Measurements from ENCODE around the gene OR10G8.
"Not testable (repeated sequence)": the region's sequence is repeated elsewhere in the genome, so short reads cannot be mapped to it uniquely, and the experiment has no call there.

OR10G8 gene, protein sequence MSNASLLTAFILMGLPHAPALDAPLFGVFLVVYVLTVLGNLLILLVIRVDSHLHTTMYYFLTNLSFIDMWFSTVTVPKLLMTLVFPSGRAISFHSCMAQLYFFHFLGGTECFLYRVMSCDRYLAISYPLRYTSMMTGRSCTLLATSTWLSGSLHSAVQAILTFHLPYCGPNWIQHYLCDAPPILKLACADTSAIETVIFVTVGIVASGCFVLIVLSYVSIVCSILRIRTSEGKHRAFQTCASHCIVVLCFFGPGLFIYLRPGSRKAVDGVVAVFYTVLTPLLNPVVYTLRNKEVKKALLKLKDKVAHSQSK

DNA sequence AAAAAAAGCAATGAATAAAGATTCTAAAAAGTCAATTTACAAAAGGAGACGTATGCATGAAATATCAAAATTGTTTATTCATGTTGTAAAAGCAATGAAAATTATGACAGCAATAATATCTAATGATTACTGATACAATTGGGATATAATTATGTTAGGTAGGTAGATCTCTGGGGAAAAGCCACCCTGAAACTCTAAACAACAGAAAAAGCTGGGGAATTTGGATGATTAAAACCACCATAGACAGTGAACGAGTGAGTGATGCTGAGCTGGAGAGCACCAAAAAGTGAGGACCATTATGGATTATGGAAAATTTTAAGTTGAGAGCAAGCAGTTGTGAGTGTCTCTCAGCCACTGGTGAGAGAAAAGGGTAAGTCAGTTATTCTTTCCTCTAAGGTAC lies at the start of gene OR10G8:
Gene OR10G8 (plus strand): TSS at position 301 of the 400 bp plus-strand sequence. CDS start 2,825 bp downstream, outside the sequence.
- DNase-seq, result no peak

DNA sequence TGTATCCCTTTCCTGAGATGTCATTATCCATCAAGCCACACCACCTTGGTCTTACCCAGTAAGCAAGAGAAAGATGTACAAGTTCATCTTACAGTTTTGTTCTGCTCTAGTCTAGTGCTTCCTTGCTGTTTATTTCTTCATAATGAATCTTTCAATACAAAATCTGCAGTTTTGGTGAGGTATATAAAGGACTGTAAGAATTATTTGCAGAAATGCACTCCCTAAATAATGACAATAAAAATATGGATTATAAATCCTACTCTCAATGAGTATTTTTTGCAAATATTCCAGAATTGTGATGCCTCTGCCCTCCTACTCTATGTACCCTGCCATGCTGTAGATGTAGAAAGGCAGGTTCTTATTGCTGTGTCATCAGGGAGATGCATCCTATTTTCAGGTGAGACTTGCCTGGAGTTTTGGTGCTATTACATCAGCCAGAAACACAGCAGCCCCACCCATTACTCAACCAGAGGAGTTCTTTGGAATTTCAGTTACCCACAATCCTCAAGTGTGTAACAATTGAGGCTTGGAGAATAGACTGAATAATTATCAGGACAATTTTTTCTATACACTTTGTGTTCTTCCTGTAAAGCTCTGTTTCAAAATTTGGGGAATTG lies 48.8 kb upstream of the OR10G8 start, which contains the start of gene OR10S1:
Gene OR10S1 (minus strand): TSS at position 51 of the 617 bp plus-strand sequence. CDS start 117 bp downstream, outside the sequence.
- DNase-seq, result no peak

DNA sequence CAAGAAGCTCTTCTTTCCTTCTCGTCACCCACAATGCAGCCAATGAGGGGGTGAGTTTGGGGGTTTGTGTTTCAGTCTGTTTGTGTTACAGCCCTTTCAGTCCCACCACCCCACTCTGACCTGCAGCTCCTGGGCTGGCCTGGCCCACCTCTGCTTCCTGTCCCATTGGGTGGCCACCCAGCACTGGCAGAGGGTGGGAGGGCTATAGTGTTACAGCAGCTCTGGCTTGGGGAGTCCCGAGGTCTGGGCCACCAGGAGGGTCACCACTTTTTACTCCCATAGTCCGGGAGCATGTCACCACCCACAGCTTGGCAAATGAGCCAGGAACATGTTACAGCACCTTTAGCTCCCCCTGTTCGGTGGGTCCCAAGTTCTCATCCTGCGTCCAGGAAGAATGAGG lies 47.3 kb upstream of the OR10G8 start:
- no peak for DNase-seq

DNA sequence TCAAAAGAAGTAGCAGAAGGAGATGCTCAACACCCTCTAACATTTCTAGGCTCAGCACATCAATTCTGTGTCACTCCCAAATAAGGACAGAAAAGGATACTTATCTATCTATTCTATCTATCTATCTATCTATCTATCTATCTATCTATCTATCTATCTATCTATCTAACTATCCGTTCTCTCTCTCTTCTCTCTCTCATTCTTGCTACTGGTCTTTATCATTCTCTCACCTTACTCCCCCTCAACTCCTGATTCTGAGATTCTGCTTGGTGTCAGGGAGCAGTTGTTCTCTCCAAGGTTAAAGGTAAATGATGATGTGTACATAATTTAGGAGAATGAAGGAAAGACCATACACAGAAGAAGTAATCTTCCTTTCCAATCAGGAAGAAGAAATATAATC lies 31.5 kb upstream of the OR10G8 start, which contains the start of gene OR10G6:
Gene OR10G6 (minus strand): TSS at position 43 of the 400 bp plus-strand sequence. CDS start 0 bp downstream, at position 43.
- no peak for DNase-seq

DNA sequence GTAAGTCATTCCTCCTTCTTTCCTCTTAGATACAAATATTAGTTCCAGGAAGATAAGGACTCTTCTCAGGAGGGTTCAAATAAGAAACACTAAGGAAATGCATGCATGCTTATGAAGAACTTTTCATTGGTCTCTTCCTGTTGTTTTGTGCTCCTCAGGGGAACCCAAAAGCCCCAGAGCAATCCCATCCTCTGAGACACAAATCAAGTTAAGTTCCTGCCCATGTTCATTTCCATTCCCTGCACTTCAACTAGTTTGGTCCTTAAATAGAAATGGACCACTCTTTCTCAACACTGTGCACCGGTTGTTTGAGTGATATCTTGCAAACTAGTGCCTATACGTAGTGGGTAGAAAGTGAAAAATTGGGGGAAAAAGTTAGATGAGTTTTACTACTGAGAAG lies 13.9 kb upstream of the OR10G8 start, which contains the start of gene OR10G4:
Gene OR10G4 (plus strand): TSS at position 301 of the 400 bp plus-strand sequence. CDS start 2,578 bp downstream, outside the sequence.
- DNase-seq, result no peak

DNA sequence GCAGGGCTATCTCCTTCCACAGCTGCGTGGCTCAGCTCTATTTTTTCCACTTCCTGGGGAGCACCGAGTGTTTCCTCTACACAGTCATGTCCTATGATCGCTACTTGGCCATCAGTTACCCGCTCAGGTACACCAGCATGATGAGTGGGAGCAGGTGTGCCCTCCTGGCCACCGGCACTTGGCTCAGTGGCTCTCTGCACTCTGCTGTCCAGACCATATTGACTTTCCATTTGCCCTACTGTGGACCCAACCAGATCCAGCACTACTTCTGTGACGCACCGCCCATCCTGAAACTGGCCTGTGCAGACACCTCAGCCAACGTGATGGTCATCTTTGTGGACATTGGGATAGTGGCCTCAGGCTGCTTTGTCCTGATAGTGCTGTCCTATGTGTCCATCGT lies 10.8 kb upstream of the OR10G8 start:
- not testable (repeated sequence) for DNase-seq

DNA sequence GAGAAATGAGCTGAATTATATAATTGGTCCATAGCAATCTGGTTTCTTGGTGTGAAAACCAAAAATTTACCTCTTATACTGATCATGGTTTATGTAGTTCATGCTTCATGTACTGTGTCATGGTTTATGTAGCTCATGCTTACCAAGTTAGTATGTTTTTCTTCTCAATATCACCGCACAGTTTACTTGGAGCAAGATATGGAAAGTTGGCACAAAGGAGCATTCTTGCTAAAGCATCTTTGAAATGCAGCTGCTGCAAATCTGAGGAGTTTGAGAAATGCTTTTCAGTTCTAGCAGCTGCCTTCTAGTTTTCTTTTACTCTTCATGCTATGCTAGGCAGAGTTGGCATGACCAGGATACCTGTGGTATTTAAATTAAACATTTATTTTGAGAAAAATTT lies 10.1 kb downstream of the OR10G8 start:
- no peak for DNase-seq

DNA sequence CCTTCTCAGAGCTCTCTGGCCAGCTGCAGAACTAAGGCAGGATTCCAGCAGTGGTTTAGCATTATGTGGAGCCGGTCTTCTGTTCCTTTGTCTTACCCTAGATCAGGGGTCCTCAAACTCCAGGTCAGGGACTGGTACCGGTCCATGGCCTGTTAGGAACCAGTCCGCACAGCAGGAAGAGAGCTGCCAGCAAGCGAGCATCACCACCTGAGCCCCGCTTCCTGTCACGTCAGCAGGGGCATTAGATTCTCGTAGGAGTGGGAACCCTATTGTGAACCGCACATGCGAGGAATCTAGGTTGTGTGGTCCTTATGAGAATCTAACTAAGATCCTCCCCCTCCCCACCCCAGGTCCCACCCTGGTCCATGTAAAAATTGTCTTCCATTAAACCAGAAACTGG lies 13.0 kb downstream of the OR10G8 start:
- DNase-seq, result no peak

DNA sequence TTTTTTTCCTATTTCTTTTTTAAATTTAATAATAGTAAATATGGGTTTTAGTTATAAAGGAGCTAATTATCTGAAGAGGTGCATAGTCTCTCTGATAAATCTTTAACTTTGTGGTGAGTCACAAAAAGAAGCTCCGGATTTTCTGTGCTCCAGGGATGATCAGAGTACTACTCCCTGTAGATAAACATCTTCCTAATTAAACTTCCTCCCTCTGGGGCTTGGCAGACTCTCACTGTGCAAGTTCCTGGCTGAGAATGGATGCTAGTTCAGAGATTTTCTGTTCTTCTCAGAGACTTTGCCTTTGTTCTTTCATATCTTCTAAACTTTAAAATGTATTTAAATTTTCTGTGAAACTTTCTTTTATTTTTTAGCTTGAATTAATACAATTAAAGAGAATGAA lies 14.7 kb downstream of the OR10G8 start, which contains the start of gene OR10G7:
Gene OR10G7 (minus strand): TSS at position 72 of the 400 bp plus-strand sequence. CDS start 2,324 bp downstream, outside the sequence.
- DNase-seq, result no peak

DNA sequence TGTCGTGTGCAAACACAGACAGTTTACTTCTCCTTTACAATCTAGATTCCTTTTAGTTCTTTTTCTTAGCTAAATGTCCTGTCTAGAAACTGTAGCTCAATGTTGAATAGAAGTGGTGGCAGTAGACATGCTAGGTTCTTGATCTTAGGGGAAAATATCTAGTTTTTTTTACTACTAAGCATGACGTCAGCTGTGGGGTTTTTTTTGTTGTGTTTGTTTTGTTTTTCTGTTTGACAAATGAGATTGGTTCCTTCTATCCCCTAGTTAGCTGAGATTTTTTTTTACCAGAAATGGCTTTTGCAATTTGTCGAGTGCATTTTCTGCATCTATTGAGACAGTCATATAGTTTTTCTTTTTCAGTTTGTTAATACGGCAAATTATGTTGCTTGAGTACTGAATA lies 16.8 kb downstream of the OR10G8 start:
- DNase-seq, result no peak

DNA sequence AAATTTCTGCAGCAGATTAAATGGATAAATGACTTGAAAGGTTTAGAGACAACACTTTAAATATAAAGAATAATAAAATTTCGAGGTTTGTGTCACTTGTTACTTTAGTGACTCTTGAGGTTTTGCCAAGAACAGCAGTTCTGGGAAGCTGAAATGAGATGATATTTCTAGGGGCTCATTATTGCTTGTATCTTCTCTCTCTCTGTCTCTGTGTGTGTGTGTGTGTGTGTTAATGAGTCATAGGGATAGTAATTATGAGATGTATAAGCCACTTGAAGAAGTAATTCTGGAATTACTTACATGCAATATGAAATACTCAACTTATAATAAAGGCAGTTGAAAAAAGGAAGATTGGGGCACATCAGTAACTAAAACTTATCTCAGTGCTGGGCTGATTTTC lies 24.1 kb downstream of the OR10G8 start:
- no peak for DNase-seq

DNA sequence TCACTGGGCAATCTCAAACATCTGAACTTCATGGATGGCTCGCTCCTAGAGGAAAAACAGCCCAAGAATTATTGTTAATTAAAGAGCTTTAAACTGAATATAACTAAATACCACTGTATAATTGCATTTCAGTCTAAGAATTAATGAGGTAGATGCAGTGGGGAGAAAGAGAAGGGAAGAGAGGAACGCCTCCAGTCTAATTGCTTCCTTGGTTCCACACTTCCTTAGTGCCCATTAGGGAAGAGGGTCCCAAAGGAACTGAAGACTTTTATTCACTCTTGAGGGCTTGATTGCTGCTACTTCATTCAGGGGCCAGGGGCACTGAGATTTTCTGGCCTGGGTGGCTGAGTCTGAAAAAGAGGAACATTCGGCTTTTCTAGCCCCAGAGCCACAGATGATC lies 26.4 kb downstream of the OR10G8 start:
- no peak for DNase-seq

DNA sequence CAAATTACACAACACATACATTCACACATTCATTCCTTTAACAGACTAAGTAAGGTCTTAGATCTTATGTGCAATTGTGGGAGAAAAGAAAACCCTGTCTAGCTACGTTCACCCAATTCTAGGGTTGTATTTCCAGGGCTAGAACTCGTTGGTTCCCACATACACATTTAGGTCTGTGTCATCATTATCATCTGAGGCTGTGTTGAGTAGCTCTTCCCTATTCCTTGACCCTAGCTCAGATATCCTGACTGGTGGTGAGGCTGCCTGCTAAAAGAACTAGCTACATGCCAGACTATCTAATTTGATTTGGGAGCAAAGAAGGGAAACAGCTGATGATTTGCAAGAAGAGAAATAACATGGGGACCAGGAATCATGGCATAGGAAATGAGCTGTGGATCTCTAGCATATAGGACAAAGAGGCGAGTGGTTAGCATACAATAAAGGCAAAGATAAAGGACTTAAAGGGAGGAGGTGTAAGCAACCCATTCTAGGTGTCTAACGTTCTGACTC lies 42.1 kb downstream of the OR10G8 start:
- no peak for DNase-seq

DNA sequence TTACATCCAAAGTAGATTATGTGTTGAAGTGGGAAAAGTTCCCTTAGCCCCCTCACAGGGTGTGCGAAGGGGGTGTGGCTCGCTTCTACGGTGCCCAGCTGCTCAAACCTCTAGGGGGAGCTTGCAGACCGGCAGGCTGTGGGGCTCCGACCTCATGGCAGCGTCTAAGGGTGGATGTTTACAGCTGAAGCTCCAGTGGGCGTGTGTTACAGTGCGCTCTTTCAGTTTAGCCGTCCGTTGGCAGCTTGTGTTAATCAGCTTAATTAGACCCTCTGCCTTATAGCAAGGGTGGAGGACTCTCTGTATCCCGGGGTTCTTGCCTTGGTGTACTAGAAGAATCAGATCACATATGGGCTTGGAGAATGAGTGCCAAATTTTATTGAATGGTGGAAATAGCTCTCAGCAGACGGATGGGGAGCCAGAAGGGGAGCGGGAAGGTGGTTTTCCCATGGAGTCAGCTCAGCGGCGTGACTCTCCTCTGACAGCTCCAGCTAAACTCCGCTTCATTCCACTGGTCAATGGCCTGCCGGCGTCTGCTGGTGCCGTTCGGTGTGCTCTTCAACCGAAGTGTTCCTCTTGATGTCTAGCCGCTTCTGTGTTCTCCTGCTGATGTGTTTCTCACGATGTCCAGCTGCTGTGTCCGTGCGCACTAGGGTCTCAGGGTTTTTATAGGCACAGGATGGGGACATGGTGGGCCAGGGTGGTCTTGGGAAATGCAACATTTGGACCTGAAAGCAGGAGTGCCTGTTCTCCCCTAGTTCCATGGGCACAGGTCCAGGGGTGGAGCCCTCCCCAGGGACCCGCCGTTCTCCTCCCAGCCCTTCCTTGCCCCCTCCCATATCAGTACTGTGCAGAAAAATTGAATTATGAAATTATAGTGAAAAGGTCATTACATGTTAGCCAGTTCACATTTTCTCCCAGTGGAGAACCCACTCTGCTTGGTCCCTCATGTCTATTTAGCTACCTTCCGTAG lies 43.1 kb downstream of the OR10G8 start:
- no peak for DNase-seq

DNA sequence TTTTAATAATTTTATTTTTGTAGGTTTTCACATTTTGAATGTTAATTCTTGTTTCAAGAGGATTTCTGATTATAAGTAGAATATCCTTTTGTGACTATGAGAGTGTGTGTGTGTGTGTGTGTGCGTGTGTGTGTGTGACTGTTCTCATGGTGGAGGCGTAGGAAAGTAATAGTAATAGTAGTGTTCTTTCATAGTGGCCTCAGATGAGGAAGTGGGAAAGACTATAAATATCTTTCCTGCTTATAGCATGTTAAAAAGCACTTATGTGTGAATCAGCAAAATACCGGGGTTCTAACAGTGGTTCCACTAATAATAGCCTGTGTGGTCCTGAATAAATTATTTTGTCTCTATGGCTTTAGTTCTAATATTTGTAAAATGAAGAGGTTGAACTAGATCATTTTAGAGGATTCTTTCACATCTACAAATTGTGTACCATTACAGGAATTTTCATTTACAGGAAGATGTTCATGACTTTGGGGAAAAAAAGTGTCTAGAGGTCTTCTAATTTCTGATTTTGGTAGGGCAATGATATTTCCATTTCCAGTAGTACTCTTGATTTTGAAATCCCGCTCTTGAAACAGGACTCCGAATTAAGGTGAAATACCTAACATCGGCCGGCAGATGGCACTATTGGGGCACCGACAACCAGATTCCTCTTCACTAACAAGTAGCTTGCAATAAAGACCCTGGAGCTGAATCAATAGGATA lies 44.5 kb downstream of the OR10G8 start:
- peak; percentile 13 for DNase-seq

DNA sequence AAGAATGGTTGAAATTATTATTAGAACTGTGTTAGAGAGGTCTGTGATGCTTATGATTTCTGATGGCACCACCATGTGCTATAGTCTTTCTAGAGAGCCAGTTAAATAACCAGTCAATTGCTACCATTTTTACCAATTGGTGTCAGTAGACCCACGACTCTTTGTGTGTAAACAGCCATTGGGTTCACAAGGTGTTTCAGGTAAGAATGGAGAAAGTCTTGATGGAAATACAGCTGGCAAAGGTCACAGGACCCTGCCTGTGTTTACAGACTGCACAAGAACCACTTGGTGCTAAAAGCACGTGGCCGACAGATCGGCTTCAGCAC lies 45.0 kb downstream of the OR10G8 start:
- no peak for DNase-seq

DNA sequence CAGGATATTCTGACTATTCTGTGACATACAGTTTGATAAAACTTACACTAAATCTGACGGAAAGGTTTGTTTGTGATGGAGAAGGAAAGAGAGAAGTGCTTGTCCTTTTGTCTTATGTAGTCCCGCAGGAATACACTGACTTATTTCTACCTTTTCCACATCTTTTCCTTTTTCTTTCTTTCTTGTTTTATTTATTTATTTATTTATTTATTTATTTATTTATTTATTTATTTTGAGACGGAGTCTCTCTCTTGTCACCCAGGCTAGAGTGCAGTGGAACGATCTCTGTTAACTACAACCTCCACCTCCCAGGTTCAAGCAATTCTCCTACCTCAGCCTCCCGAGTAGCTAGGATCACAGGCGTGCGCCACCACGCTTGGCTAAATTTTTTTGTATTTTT lies 45.5 kb downstream of the OR10G8 start:
- no peak for DNase-seq

DNA sequence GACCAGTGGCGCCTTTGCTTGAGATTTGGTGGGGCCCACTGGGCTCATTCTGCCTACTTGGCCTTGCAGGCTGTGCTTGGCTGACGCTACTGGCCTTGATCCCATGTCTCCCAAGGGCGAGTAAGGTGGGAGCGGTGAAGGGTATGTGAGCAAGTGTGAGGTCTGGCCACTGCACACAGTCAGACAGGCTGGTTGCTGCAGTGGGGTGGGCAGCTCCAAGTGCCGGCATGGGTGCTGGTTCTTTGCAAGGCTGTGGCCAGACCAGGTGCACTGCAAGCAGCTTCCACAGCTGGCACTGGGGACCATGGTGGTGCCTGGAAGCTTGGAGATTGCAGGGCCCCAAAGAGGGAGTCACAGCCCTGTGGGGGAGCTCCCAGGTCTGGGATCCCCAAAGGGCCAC lies 48.0 kb downstream of the OR10G8 start:
- DNase-seq, result no peak

DNA sequence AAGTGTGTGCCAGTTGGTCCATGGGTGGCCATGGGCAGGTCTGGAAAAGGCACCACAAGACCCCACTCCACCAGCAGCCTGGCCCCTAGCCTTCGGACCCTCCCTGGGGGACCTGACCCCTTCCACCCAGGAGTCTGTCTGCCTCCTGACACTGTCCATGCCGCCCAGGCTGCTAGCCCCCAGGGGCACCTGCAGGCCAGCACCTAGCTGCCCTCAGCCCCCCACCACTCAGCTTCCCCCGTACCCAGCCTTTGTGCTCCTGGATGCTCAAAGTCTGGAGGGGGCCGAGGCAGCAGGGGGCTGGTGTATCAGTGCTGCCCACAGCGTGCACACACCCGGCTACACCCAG lies 48.9 kb downstream of the OR10G8 start:
- no peak for DNase-seq

DNA sequence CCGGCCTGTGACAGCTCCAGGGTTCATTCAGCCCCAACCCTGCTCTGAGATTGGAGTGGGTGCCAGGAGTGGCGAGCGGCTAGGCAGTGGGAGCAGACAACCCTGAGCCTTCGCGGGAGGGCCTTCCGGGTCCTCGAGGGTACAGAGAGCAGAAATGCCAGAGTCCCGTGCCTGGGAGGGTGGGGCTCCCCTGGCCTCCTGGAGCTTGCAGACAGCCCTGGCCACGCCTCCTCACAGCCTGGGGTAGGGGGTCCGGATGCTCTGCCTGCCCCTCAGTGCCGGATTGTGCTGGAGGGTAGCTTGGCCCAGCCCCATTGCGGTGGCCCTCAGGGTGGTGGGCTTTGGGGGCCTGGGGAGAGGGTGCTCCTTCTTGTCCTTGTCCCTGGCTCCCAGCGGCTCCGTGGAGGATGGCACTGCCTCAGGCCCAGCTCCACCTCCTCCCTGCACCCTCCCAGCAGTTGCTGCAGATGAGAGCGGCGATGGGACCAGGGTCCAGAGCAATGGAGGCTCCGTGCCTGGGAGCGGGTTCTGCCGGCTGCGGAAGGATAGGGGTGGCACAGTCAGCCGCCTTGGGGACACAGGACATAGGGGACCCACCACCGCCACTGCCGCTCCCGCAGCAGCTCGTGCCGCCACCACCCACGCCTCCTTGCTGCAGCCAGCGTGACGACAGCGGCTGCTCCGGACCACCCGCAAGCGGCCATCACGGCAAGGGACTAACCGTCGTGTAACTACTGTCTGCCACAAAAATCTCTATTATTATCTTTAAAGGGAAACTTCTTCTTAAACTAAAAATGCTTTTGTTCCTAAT lies 49.4 kb downstream of the OR10G8 start:
- no peak for DNase-seq

DNA sequence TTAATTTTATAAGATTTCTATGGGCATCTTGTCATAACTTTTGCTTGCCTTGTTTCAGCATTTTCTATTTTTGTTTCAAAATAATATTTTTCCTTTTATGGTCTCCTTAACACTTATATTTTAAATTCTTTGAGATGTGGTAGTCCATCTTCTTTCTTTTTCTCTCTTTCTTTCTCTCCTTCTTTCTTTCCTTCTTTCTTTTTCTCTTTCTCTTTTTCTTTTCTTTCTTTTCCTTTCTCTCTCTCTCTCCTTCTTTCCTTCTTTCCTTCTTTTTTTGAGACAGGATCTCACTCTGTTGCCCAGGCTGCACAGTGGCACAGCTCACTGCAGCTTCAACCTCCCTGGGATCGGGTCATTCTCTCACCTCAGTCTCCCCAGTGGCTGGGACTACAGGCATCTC lies 50.7 kb downstream of the OR10G8 start:
- DNase-seq, result no peak
